H7 (cell line): ENCODE data around the gene LRP2. TPM values are rescaled to one million over a fixed set of nuclear protein-coding genes. Genes with fewer than 3 reads are reported as not detected.

ENCODE experiments used
- DNase-seq: peaks from one replicate; pipeline ENCODE4 v3.0.0; 2012
- H3K27me3 ChIP-seq: 2 replicates; pipeline ENCODE4 v1.6.0; 2011; ENCODE audit warnings: mild to moderate bottlenecking, low read length; ENCODE audit not compliant: control insufficient read depth, insufficient read depth
- H3K36me3 ChIP-seq: replicated peaks from 2 replicates; pipeline ENCODE4 v1.5.1; 2011; ENCODE audit warnings: low read length; ENCODE audit not compliant: control insufficient read depth, insufficient read depth
- H3K4me3 ChIP-seq: 2 replicates; pipeline ENCODE4 v1.5.1; 2011; ENCODE audit warnings: low read depth, mild to moderate bottlenecking, control low read depth, low read length, moderate library complexity; ENCODE audit not compliant: insufficient read depth
- total RNA-seq: library from RNA; depleted of rRNA; stranded (reverse); fragments of >200 nt; shearing (Covaris generic); gene quantifications from 2 replicates; pipeline ENCODE4 v1.2.3, GENCODE V29; 2014

LRP2 gene
- total RNA-seq, 1 experiment from 2014 or later, result 1.1 TPM

- no peak for DNase-seq
- no peaks in the 10 kb centered on the region for H3K27me3 ChIP-seq
- H3K4me3 ChIP-seq, result no peak overlapping the region
- H3K36me3 ChIP-seq, result no peaks in the 10 kb centered on the region
Measured at GRCh38 chr2:169260846-169261642, 101.3 kb downstream of the LRP2 start.

- H3K27me3 ChIP-seq, result no peaks in the 10 kb centered on the region
- no peaks in the 10 kb centered on the region for H3K36me3 ChIP-seq
- H3K4me3 ChIP-seq, result no peak overlapping the region
- DNase-seq, result peak; percentile 45
Measured at GRCh38 chr2:169260246-169260645, 102.1 kb downstream of the LRP2 start.

GRCh38 chr2:169259402-169259801 lies 102.9 kb downstream of the LRP2 start:
- Histone ChIP-seq H3K27me3 (no peaks in the 10 kb centered on the region), H3K4me3 (no peak overlapping the region), H3K36me3 (no peaks in the 10 kb centered on the region)
- no peak for DNase-seq

GRCh38 chr2:169258045-169258601 lies 104.2 kb downstream of the LRP2 start:
- Histone ChIP-seq H3K4me3 (no peak overlapping the region), H3K27me3 (no peaks in the 10 kb centered on the region), H3K36me3 (no peaks in the 10 kb centered on the region)
- DNase-seq, result no peak

GRCh38 chr2:169254774-169255173 lies 107.6 kb downstream of the LRP2 start:
- DNase-seq, result no peak
- H3K36me3 ChIP-seq, result no peaks in the 10 kb centered on the region
- no peak overlapping the region for H3K4me3 ChIP-seq
- H3K27me3 ChIP-seq, result no peaks in the 10 kb centered on the region

GRCh38 chr2:169247211-169247610 lies 115.1 kb downstream of the LRP2 start:
- no peak overlapping the region for H3K4me3 ChIP-seq
- no peak for DNase-seq
- no peaks in the 10 kb centered on the region for H3K27me3 ChIP-seq
- H3K36me3 ChIP-seq, result no peaks in the 10 kb centered on the region

GRCh38 chr2:169240405-169240804 lies 121.9 kb downstream of the LRP2 start:
- H3K4me3 ChIP-seq, result no peak overlapping the region
- no peak for DNase-seq
- no peaks in the 10 kb centered on the region for H3K27me3 ChIP-seq
- no peaks in the 10 kb centered on the region for H3K36me3 ChIP-seq

- Histone ChIP-seq H3K36me3 (no peaks in the 10 kb centered on the region), H3K4me3 (no peak overlapping the region)
Measured at GRCh38 chr2:169237939-169238338, 124.4 kb downstream of the LRP2 start.

GRCh38 chr2:169237286-169237685 lies 125.0 kb downstream of the LRP2 start:
- H3K27me3 ChIP-seq, result no peaks in the 10 kb centered on the region
- no peak for DNase-seq
- no peak overlapping the region for H3K4me3 ChIP-seq
- H3K36me3 ChIP-seq, result no peaks in the 10 kb centered on the region

More at GRCh38 chr2:169237939-169238338, 124.4 kb downstream of the LRP2 start:
- no peak for DNase-seq
- no peaks in the 10 kb centered on the region for H3K27me3 ChIP-seq

GRCh38 chr2:169232551-169233154 lies 129.7 kb downstream of the LRP2 start:
- Histone ChIP-seq H3K36me3 (no peaks in the 10 kb centered on the region), H3K27me3 (no peaks in the 10 kb centered on the region), H3K4me3 (no peak overlapping the region)
- no peak for DNase-seq

GRCh38 chr2:169230204-169230603 lies 132.1 kb downstream of the LRP2 start:
- no peak for DNase-seq
- Histone ChIP-seq H3K27me3 (no peaks in the 10 kb centered on the region), H3K4me3 (no peak overlapping the region), H3K36me3 (no peaks in the 10 kb centered on the region)

GRCh38 chr2:169229590-169229989 lies 132.7 kb downstream of the LRP2 start:
- no peaks in the 10 kb centered on the region for H3K27me3 ChIP-seq
- DNase-seq, result no peak
- H3K36me3 ChIP-seq, result no peaks in the 10 kb centered on the region
- H3K4me3 ChIP-seq, result no peak overlapping the region

GRCh38 chr2:169225906-169226305 lies 136.4 kb downstream of the LRP2 start:
- H3K36me3 ChIP-seq, result no peaks in the 10 kb centered on the region
- no peak for DNase-seq
- H3K4me3 ChIP-seq, result no peak overlapping the region
- H3K27me3 ChIP-seq, result no peaks in the 10 kb centered on the region

GRCh38 chr2:169225233-169225750 lies 137.0 kb downstream of the LRP2 start:
- Histone ChIP-seq H3K36me3 (no peaks in the 10 kb centered on the region), H3K4me3 (no peak overlapping the region), H3K27me3 (no peaks in the 10 kb centered on the region)
- DNase-seq, result no peak

- H3K4me3 ChIP-seq, result no peak overlapping the region
- H3K27me3 ChIP-seq, result no peaks in the 10 kb centered on the region
- no peak for DNase-seq
- no peaks in the 10 kb centered on the region for H3K36me3 ChIP-seq
Measured at GRCh38 chr2:169222665-169223064, 139.7 kb downstream of the LRP2 start.
